ENCODE data around the gene TPO. TPM values are rescaled to one million over a fixed set of nuclear protein-coding genes. Genes with fewer than 3 reads are reported as not detected.
"Not testable (repeated sequence)": the region's sequence is repeated elsewhere in the genome, so short reads cannot be mapped to it uniquely, and the experiment has no call there.

Gene TPO
- total RNA-seq, 1 donor from 2014 or later = not detected

DNA sequence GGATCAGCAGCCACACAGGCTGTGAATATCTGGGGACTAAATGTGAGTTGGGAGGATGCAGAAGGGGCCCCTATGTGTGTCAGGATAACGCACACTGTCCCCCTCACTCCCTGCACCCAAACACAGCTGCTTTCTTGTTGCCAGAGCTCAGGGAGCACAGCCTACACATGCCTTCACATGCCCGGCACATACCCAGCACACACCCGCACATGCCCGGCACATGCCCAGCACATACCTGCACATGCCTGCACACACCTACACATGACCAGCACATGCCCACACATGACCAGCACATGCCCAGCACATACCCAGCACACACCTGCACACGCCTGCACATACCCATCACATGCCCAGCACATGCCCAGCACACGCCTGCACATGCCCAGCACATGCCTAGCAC lies 75.6 kb downstream of the TPO start:
- no peaks in the 10 kb centered on the region for H3K9me3 ChIP-seq (ENCODE audit: low read depth)
- H3K79me2 ChIP-seq (ENCODE audit: low read depth) = no peaks in the 10 kb centered on the region
- no peak overlapping the region for H3K4me3 ChIP-seq
- H2AFZ ChIP-seq (replicated peaks) = no peak overlapping the region
- DNase-seq (ENCODE audit: low spot score) = no peak
- H3K27me3 ChIP-seq = no peaks in the 10 kb centered on the region
- no peaks in the 10 kb centered on the region for H3K36me3 ChIP-seq
- H3K27ac ChIP-seq = no peak overlapping the region
- H3K27me3 Mint-ChIP-seq (ENCODE audit: insufficient read depth, low read depth) = peaks cover 4% of the 10 kb centered on the region
- H3K36me3 Mint-ChIP-seq = no peaks in the 10 kb centered on the region
- peaks cover 12% of the 10 kb centered on the region for H3K4me1 Mint-ChIP-seq
- peaks cover 9% of the 10 kb centered on the region for H3K4me1 ChIP-seq
- H3K27ac Mint-ChIP-seq = peak overlapping the region; percentile 82
- no peaks in the 10 kb centered on the region for H3F3A ChIP-seq (ENCODE audit: low read depth)
- no peak overlapping the region for H3K9ac ChIP-seq
- H3K9me3 Mint-ChIP-seq = peaks cover 9% of the 10 kb centered on the region
- H3K4me3 Mint-ChIP-seq = no peak overlapping the region
- no peak overlapping the region for H3K4me2 ChIP-seq
- no peak for TF ChIP-seq EZH2phosphoT487 (IDR thresholded peaks at IDR 0.05)
- no peaks in the 10 kb centered on the region for H4K20me1 ChIP-seq (ENCODE audit: low read depth)

GRCh38 chr2:1489486-1489885 lies 76.2 kb downstream of the TPO start:
- H3K36me3 ChIP-seq = no peaks in the 10 kb centered on the region
- Mint-ChIP-seq H3K4me3 (no peak overlapping the region), H3K27ac (no peak overlapping the region), H3K36me3 (no peaks in the 10 kb centered on the region), H3K4me1 (peaks cover 15% of the 10 kb centered on the region), H3K27me3 (ENCODE audit: insufficient read depth, low read depth) (peaks cover 2% of the 10 kb centered on the region), H3K9me3 (peaks cover 9% of the 10 kb centered on the region)
- H3K4me3 ChIP-seq = no peak overlapping the region
- no peaks in the 10 kb centered on the region for H4K20me1 ChIP-seq (ENCODE audit: low read depth)
- no peak overlapping the region for H3K9ac ChIP-seq
- no peaks in the 10 kb centered on the region for H3K9me3 ChIP-seq (ENCODE audit: low read depth)
- no peak overlapping the region for H3K27ac ChIP-seq
- H3F3A ChIP-seq (ENCODE audit: low read depth) = no peaks in the 10 kb centered on the region
- no peak overlapping the region for H3K4me2 ChIP-seq
- no peak overlapping the region for H2AFZ ChIP-seq (replicated peaks)
- no peaks in the 10 kb centered on the region for H3K27me3 ChIP-seq
- no peaks in the 10 kb centered on the region for H3K79me2 ChIP-seq (ENCODE audit: low read depth)
- DNase-seq (ENCODE audit: low spot score) = no peak
- peaks cover 9% of the 10 kb centered on the region for H3K4me1 ChIP-seq
- TF ChIP-seq EZH2 (IDR thresholded peaks at IDR 0.05) (no peak), EZH2phosphoT487 (IDR thresholded peaks at IDR 0.05) (no peak), CTCF (IDR thresholded peaks at IDR 0.05) (no peak)

DNA sequence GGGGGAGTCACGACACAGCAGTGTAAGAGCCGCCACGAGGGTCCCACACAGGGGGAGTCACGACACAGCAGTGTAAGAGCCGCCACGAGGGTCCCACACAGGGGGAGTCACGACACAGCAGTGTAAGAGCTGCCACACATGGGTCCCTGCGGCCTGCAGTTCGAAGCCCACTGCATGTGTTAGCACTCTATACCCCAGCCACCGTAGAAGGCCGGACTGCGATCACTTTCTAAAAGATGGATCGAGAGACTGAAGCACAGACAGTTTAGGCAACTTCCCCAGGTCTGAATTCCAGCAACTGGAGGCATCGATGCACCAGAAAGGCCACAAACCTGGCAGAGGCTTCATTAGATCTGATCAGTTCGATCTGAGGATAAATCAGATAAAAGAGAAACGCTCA lies 77.1 kb downstream of the TPO start:
- H3K27ac ChIP-seq; H3K9me3 Mint-ChIP-seq; H3F3A ChIP-seq (ENCODE audit: low read depth); H3K9ac ChIP-seq; H3K4me2 ChIP-seq; H3K27me3 ChIP-seq; H3K36me3 Mint-ChIP-seq; H3K36me3 ChIP-seq; H3K27ac Mint-ChIP-seq; DNase-seq (ENCODE audit: low spot score); H3K4me1 ChIP-seq; H3K4me3 ChIP-seq; H3K27me3 Mint-ChIP-seq (ENCODE audit: insufficient read depth, low read depth); H2AFZ ChIP-seq (replicated peaks); H3K79me2 ChIP-seq (ENCODE audit: low read depth); H4K20me1 ChIP-seq (ENCODE audit: low read depth); H3K4me3 Mint-ChIP-seq; H3K9me3 ChIP-seq (ENCODE audit: low read depth): not testable (repeated sequence)
- peaks cover 15% of the 10 kb centered on the region for H3K4me1 Mint-ChIP-seq

DNA sequence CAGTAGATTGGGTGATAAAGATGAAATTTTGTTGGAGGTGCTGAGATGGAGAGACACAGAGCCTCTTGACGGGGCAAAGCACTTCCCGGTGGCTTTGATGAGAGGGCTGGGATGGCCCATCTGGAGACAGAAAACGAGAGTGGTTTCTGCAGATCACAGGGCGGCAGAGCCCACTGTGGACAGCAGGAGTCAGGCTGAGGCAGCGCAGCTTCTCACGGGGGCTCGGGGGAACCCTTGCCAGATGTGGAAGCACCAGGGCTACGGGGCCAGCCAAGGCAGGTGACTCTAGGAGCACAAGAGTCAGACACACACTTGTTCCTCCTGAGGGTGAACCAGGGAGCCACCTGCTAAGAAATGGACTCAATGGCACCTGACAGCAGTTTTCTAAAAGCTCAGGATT lies 78.5 kb downstream of the TPO start:
- H3K27ac ChIP-seq = no peak overlapping the region
- no peak overlapping the region for H2AFZ ChIP-seq (replicated peaks)
- H3K9me3 ChIP-seq (ENCODE audit: low read depth) = no peaks in the 10 kb centered on the region
- TF ChIP-seq EZH2phosphoT487 (IDR thresholded peaks at IDR 0.05) (no peak), CTCF (IDR thresholded peaks at IDR 0.05) (no peak), EZH2 (IDR thresholded peaks at IDR 0.05) (no peak)
- no peaks in the 10 kb centered on the region for H3F3A ChIP-seq (ENCODE audit: low read depth)
- peaks cover 9% of the 10 kb centered on the region for H3K4me1 ChIP-seq
- no peak overlapping the region for H3K4me2 ChIP-seq
- Mint-ChIP-seq H3K27ac (no peak overlapping the region), H3K4me1 (peaks cover 15% of the 10 kb centered on the region), H3K9me3 (peaks cover 2% of the 10 kb centered on the region), H3K36me3 (no peaks in the 10 kb centered on the region), H3K4me3 (no peak overlapping the region), H3K27me3 (ENCODE audit: insufficient read depth, low read depth) (peaks cover 2% of the 10 kb centered on the region)
- H3K4me3 ChIP-seq = no peak overlapping the region
- no peak for DNase-seq (ENCODE audit: low spot score)
- no peak overlapping the region for H3K9ac ChIP-seq
- no peaks in the 10 kb centered on the region for H3K79me2 ChIP-seq (ENCODE audit: low read depth)
- H3K36me3 ChIP-seq = no peaks in the 10 kb centered on the region
- H4K20me1 ChIP-seq (ENCODE audit: low read depth) = no peaks in the 10 kb centered on the region
- no peaks in the 10 kb centered on the region for H3K27me3 ChIP-seq

DNA sequence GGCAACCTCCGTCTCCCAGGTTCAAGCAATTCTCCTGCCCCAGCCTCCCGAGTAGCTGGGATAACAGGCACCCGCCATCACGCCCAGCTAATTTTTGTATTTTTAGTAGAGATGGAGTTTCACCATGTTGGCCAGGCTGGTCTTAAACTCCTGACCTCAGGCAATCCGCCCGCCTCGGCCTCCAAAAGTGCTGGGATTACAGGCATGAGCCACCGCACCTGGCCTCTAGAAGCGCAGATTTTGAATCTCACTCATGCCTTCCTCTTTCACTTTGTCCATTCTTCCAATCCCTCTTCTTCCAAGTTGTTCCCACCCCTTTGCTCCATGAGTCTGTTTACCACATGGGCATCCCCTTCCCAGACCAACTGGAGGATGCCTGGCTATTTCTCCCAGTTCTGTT lies 79.0 kb downstream of the TPO start:
- peaks cover 15% of the 10 kb centered on the region for H3K4me1 Mint-ChIP-seq
- not testable (repeated sequence) for H3K27ac Mint-ChIP-seq; H3K9me3 Mint-ChIP-seq; H3K9ac ChIP-seq; H3K4me2 ChIP-seq; H3K4me1 ChIP-seq; H3K27ac ChIP-seq; H3K27me3 ChIP-seq; H3K4me3 ChIP-seq; H3K4me3 Mint-ChIP-seq; H3K9me3 ChIP-seq (ENCODE audit: low read depth); DNase-seq (ENCODE audit: low spot score); H3K79me2 ChIP-seq (ENCODE audit: low read depth); H3K36me3 ChIP-seq; H4K20me1 ChIP-seq (ENCODE audit: low read depth); H3F3A ChIP-seq (ENCODE audit: low read depth); H3K36me3 Mint-ChIP-seq; H3K27me3 Mint-ChIP-seq (ENCODE audit: insufficient read depth, low read depth); H2AFZ ChIP-seq (replicated peaks)
